ENCODE measurements around the gene SPACA7.

The SPACA7 gene

DNA sequence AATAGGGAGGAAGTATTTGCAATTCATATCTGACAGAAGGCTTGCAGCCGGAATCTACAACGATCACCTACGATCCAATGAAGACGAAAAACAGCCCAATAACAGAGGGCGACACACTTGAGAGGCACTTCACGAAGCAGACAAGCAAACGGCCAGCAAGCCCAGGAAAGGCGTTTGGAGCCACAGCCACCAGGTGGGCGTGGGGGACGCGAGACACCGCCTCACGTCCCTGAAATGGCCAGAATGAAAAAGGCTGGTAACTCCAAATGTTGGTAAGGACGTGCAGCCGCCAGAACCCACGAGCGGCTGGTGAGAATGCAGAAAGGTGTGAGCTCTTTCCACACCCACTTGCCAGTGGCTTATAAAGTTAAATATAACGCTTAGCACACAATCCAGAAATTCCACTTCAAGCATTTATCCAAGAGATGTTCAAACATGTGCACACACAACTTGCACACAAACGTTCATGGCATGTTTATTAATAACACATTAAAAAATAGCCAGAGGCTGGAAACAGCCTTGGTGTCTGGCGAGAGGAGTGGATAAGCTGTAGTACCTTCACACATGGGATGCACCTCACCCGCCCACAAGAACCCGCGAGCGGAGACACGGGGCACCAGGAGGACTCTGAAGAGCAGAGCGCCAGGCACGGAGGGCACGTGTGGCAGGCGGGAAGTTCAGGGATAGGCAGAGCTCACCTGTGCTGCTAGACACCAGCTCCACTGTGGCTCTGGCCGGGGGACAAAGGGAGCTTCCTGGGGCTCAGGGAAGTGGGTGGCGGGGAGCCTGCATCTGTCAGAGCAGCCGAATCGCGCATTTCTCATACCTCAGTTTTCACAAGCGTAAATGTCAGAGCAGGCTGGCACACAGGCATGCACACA lies 89.3 kb downstream of the SPACA7 start:
- no peak for DNase-seq (ENCODE audit: low read depth in 2 of 2)

GRCh38 chr13:112466132-112467058 lies 90.2 kb downstream of the SPACA7 start:
- no peak for DNase-seq (ENCODE audit: low read depth in 2 of 2)

- no peak for DNase-seq (ENCODE audit: low read depth in 2 of 2)
Observed at GRCh38 chr13:112467236-112467635, 91.1 kb downstream of the SPACA7 start.

GRCh38 chr13:112468069-112468468 lies 91.9 kb downstream of the SPACA7 start:
- DNase-seq (ENCODE audit: low read depth in 2 of 2) = no peak

DNA sequence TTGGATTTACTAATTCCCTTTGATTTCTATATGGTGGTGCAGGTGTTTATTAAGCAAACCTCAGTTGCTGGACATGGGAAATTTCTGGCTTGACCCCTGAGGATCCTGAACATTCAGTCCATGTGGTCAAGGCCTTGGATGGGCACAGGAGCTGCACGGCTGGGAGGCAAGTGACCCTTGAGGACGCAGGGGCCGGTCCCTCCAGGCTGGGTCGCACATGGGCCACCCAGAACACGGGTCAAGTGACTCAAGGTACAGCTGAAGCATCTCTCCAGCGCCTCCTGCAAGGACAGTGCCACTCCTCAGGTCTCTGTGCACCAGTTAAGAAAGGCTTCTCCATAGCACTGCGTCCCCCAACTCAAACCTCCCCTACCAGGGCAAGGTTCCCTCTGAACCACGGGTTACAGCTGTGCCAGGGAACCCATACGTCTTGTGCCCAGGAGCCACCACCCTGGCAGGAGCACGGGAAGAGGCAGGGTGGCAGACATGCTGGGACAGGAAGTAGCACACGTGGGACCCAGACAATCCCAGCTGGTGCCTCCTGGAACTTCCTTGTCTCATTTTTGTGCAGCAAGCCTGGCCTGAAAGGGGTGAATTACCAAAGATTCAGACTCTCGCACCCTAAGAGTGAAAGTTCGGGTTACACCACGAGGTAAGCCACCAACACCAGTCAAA lies 93.1 kb downstream of the SPACA7 start:
- no peak for DNase-seq (ENCODE audit: low read depth in 2 of 2)

GRCh38 chr13:112473818-112474217 lies 97.7 kb downstream of the SPACA7 start:
- no peak for DNase-seq (ENCODE audit: low read depth in 2 of 2)

DNA sequence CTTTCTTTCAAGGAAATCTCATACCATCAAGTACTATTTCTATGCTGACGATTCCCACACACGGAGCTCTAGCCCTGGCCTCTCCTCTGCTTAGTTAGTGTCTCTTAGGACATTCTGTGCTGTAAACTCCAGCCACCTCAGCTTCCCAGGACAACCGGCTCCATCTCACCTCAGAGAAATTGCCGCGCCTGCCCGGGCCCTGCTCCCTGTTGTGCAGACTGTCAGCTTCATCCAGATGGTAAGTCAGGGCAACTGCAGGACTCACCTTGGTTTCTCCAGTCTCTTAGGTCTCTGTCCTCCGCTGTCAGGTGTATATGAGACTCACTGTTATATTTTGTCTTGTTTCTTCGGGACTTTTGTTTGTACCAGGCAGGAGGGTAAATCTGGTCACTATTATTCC lies 98.7 kb downstream of the SPACA7 start:
- no peak for DNase-seq (ENCODE audit: low read depth in 2 of 2)

DNA sequence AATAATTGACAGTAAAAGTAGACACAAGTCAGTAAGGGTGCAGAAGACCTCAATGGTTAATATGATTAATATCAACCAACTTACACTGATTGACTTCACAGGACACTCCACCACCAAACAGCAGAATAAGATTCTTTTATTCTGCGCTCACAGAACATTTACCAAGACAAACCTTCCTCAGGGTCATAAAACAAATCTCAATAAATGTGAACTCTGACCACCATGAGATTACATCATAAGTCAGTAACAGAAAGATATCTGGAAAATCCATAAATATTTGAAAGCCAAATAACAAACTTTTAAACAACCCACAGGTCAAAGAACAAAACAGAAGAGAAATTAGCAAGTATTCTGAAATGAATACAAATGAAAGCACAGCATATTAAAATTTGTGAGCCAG lies 99.7 kb downstream of the SPACA7 start:
- DNase-seq (ENCODE audit: low read depth in 2 of 2) = no peak

- no peak for DNase-seq (ENCODE audit: low read depth in 2 of 2)
Observed at GRCh38 chr13:112477070-112477619, 101.0 kb downstream of the SPACA7 start.

DNA sequence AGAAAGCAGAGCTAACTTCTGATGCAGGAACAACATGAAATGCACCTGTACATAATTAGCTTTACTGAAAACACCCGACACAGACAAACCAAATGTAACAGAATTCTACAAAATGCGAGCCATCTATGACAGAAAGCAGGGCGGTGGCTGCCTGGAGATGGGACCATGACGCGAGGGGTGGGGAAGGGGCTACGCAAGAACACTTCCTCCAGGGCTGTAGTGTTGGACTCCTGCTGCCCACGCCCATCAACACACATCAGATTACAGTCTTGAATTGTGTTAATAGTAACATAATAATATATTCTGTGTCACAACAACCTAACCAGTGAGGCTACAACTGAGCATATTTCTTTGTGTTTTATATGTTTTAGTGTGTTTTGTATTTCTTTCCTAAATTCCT lies 103.2 kb downstream of the SPACA7 start:
- no peak for DNase-seq (ENCODE audit: low read depth in 2 of 2)

DNA sequence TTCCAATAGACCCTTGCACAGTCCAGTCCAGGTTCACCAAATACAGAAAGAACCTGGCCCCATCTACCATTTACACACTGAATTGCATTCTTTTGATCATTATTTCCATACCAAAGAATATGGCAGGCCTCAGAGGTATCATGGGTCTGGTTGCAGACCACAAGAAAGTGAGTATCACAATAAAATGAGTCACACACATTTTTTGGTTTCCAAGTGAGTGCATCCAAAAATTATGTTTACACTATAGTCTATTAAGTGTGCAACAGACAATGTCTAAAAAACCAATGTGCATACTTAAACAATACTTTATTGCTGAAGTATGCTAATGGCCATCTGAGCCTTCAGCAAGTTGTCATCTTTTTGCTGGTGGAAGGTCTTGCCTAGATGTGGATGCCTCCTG lies 105.3 kb downstream of the SPACA7 start:
- no peak for DNase-seq (ENCODE audit: low read depth in 2 of 2)

DNA sequence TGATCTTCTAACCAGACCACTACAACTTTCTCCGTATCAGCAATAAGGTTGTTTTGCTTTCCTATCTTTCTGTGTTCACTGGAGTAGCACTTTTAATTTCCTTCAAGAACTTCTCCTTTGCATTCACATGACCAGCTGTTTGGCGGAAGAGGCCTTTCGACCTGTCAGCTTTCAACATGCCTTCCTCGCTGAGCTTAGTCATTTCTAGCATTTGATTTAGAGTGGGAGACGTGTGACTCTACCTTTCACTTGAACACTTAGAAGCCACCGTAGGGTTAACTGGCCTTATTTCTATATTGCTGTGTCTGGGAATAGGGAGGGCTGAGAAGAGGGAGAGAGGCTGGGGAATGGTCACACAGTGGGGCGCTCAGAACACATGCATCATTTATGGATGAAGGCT lies 107.1 kb downstream of the SPACA7 start:
- no peak for DNase-seq (ENCODE audit: low read depth in 2 of 2)

All from activated CD8-positive, alpha-beta memory T cell treated with anti-CD3 and anti-CD28 coated beads for 4 hours (primary cell).